Uterus (tissue), 2 donors: ENCODE results near the gene ZIC4.

Source experiments
- POLR2A ChIP-seq, 2 donors: fragments of 450-650 bp; IDR thresholded peaks; one replicate each; pipeline ENCODE4 v1.6.1; 2016; ENCODE audit warnings: antibody characterized with exemption in 2 of 2, mild to moderate bottlenecking in 1 of 2, moderate library complexity in 1 of 2
- TF ChIP-seq, protein P1 (sequence below), 4 experiments: fragments of 200-600 bp in 2 of 4; fragments of 450-650 bp in 2 of 4; sonication (generic) in 2 of 4; IDR thresholded peaks; one replicate each; pipeline ENCODE4 v1.5.1; 2016 to 2019; ENCODE audit warnings: antibody characterized with exemption in 4 of 4, mild to moderate bottlenecking in 2 of 4, moderate library complexity in 1 of 4

DNA sequence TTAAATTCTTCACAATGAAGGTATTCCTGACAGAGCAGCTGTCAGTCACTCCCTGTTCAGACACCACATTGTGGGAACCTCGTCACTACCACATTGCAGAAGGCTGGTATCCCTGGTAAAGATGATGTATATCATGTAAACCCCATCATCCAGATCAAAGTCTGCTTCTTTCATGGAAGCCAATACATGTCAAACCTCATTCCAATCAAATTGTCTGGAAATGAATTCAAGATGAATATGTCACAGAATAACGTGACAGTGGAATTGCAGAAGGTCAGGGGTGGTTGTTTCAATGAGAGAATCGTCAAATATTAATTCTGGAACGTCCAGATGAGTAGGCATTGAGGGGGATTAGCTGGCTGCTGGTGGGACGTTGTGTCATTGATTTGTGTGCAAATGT, 4.2 kb downstream of the ZIC4 start:
- TF ChIP-seq, protein P1, sequence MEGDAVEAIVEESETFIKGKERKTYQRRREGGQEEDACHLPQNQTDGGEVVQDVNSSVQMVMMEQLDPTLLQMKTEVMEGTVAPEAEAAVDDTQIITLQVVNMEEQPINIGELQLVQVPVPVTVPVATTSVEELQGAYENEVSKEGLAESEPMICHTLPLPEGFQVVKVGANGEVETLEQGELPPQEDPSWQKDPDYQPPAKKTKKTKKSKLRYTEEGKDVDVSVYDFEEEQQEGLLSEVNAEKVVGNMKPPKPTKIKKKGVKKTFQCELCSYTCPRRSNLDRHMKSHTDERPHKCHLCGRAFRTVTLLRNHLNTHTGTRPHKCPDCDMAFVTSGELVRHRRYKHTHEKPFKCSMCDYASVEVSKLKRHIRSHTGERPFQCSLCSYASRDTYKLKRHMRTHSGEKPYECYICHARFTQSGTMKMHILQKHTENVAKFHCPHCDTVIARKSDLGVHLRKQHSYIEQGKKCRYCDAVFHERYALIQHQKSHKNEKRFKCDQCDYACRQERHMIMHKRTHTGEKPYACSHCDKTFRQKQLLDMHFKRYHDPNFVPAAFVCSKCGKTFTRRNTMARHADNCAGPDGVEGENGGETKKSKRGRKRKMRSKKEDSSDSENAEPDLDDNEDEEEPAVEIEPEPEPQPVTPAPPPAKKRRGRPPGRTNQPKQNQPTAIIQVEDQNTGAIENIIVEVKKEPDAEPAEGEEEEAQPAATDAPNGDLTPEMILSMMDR (IDR thresholded peaks at IDR 0.05), result no peak
- no peak for TF ChIP-seq POLR2A (IDR thresholded peaks at IDR 0.05)
